Lung (tissue), 12 donors: ENCODE data around the gene AP4B1. TPM values are rescaled to one million over a fixed set of nuclear protein-coding genes. Genes with fewer than 3 reads are reported as not detected.

Experiments used
- ATAC-seq: fragments of 200-7000 bp; cut with Tn5 transposase; one replicate; pipeline ENCODE4 v1.9.1; 2020; ENCODE audit warnings: moderate number of reproducible peaks; ENCODE audit not compliant: insufficient read depth, low FRiP score
- DNase-seq, 3 donors: peaks; one replicate each; pipeline ENCODE4 v3.0.0-alpha.2; 2013 to 2017
- H3K27ac ChIP-seq, 2 donors: one replicate each; pipeline ENCODE4 v1.5.1; 2013; ENCODE audit warnings: mild to moderate bottlenecking in 2 of 2, moderate library complexity in 2 of 2, control low read depth in 1 of 2, inconsistent platforms in 1 of 2, low read depth in 1 of 2, low read length in 1 of 2
- H3K27me3 ChIP-seq, 3 donors: one replicate each; pipeline ENCODE4 v1.5.1; 2013; ENCODE audit warnings: low read length in 2 of 3; ENCODE audit not compliant: control insufficient read depth in 3 of 3, insufficient read depth in 3 of 3
- H3K36me3 ChIP-seq, 4 donors: one replicate each; pipeline ENCODE4 v1.5.1; 2013; ENCODE audit warnings: low read length in 4 of 4, mild to moderate bottlenecking in 1 of 4, moderate library complexity in 1 of 4; ENCODE audit not compliant: control insufficient read depth in 4 of 4, insufficient read depth in 4 of 4
- H3K4me1 ChIP-seq, 5 donors: one replicate each; pipeline ENCODE4 v1.5.1; 2013; ENCODE audit warnings: low read length in 5 of 5, mild to moderate bottlenecking in 2 of 5, moderate library complexity in 1 of 5; ENCODE audit not compliant: control insufficient read depth in 5 of 5, insufficient read depth in 5 of 5
- H3K4me3 ChIP-seq: one replicate; pipeline ENCODE4 v1.5.1; 2013; ENCODE audit warnings: mild to moderate bottlenecking, control low read depth, moderate library complexity
- H3K9ac ChIP-seq, 2 donors: one replicate each; pipeline ENCODE4 v1.5.1; 2013; ENCODE audit warnings: low read length in 2 of 2, control low read depth in 1 of 2; ENCODE audit not compliant: insufficient read depth in 1 of 2
- H3K9me3 ChIP-seq, 4 donors: one replicate each; pipeline ENCODE4 v1.5.1; 2013; ENCODE audit warnings: low read length in 3 of 4, mild to moderate bottlenecking in 1 of 4, moderate library complexity in 1 of 4; ENCODE audit not compliant: control insufficient read depth in 4 of 4, insufficient read depth in 3 of 4
- WGBS, 2 donors: extraction: QIAGEN DNeasy Blood & Tissue Kit; methylation state at CpG; one replicate each; pipeline ENCODE4 v1.1.7; 2013; 5-methylcytosine and 5-hydroxymethylcytosine counted together
- polyA plus RNA-seq, 2 donors: library from polyadenylated mRNA; stranded (reverse); fragments of 200-250 nt; gene quantifications; one replicate each; pipeline ENCODE4 v1.2.1, GENCODE V29; 2013
- total RNA-seq, 2 donors: library from RNA; depleted of rRNA in 1 of 2; stranded (reverse); fragments of >200 nt in 1 of 2; gene quantifications; one replicate each; pipeline ENCODE4 v1.2.1, GENCODE V29; 2014 to 2021
- TF ChIP-seq, protein P1 (sequence below): IDR thresholded peaks from 2 replicates; pipeline ENCODE4 v1.5.1; 2012; ENCODE audit warnings: mild to moderate bottlenecking; ENCODE audit errors: control extremely low read depth, extremely low read depth
- donor health status: control.
- donor health status: control.
- donor health status: Bipolar disorder and iron deficiency.
- donor health status: healthy.
- donor health status: DM: yes; HTN: yes; CAD: no.

The AP4B1 gene
- total and polyA plus RNA-seq, 4 donors: 12.8 to 43.9 (median 18.9) TPM

DNA sequence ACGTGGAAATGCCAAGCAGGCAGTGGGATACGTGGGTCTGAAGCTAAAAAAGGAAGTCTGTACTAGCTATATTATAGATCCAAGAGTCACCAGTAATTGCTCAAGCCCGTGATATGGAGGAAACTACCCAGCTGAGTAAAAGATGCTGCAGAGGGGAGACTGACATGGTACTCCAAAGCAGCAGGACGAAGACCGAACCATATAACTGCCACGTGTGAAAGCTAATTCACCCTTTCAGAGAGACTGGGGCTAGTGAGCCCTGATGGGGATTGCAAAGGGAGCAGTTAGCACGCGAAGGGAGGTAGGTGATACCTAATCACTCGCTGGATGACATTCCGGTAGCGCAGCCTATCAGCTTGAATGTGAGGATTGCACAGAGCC, 316 bp downstream of the AP4B1 start:
- TF ChIP-seq, protein P1, sequence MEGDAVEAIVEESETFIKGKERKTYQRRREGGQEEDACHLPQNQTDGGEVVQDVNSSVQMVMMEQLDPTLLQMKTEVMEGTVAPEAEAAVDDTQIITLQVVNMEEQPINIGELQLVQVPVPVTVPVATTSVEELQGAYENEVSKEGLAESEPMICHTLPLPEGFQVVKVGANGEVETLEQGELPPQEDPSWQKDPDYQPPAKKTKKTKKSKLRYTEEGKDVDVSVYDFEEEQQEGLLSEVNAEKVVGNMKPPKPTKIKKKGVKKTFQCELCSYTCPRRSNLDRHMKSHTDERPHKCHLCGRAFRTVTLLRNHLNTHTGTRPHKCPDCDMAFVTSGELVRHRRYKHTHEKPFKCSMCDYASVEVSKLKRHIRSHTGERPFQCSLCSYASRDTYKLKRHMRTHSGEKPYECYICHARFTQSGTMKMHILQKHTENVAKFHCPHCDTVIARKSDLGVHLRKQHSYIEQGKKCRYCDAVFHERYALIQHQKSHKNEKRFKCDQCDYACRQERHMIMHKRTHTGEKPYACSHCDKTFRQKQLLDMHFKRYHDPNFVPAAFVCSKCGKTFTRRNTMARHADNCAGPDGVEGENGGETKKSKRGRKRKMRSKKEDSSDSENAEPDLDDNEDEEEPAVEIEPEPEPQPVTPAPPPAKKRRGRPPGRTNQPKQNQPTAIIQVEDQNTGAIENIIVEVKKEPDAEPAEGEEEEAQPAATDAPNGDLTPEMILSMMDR: no peak
- peaks cover 4 to 25% (median 15%) of the 10 kb centered on the region in 4 donors for H3K36me3 ChIP-seq
- peak overlapping the region; percentile 51 to 97 for H3K27ac ChIP-seq
- no peak for DNase-seq
- H3K9ac ChIP-seq: peak overlapping the region; percentile 74 to 91
- H3K4me1 ChIP-seq: peaks cover 3 to 15% (median 7%) of the 10 kb centered on the region in 5 donors
- ATAC-seq: peak; percentile 6
- peak overlapping the region; percentile 71 for H3K4me3 ChIP-seq
- no peaks in the 10 kb centered on the region for H3K27me3 ChIP-seq
- H3K9me3 ChIP-seq: no peaks in the 10 kb centered on the region
- 0% methylated on average over 11 of the region's 11 CpGs for WGBS, 2 donors

DNA sequence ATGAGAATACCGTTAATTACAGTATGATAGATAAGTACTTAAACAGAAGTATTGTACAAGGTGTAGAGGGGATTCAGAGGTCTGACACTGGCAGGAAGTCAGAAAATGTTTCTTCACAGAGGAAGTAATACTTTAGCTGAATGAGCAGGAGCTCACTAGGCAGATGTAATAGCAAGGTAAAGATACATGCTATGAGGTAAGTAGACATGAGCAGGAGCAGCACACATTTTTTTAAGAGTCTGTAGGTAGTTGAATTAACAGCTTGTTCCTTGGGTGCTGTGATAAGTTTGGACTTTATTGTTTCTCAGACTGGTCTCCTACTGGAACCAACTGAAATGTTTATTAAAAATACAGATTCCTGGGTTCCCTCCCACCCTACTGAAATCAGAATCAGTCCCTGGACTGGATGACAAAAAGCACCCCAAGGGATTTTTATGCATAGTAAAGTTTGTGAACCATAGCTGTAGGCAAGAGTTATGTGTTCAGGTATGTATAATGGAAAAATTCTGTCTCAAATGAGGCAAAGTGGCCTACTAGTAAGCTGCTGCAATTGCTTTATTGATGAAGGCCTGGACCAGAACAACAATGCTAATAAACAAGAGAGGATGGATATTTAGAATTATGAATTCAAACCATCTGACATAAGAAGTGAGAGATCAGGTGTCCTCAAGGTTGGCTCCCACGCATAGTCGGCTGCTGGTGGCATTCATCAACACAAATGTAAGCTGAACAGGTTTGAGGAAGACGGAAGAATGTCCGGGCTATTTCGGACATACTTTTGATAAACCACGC, 902 bp downstream of the AP4B1 start:
- H3K27me3 ChIP-seq: no peaks in the 10 kb centered on the region
- peaks cover 3 to 15% (median 7%) of the 10 kb centered on the region in 5 donors for H3K4me1 ChIP-seq
- H3K27ac ChIP-seq: peak overlapping the region; percentile 51 to 97
- DNase-seq (peak in 1 of 3 donors; percentile 9), ATAC-seq (no peak)
- H3K4me3 ChIP-seq: peak overlapping the region; percentile 71
- H3K9ac ChIP-seq: peak overlapping the region; percentile 74 to 91
- no peaks in the 10 kb centered on the region for H3K9me3 ChIP-seq
- TF ChIP-seq, protein P1: no peak
- 11 to 13% methylated on average over 7 of the region's 7 CpGs for WGBS, 2 donors
- H3K36me3 ChIP-seq: peaks cover 4 to 23% (median 14%) of the 10 kb centered on the region in 4 donors

- DNase-seq (no peak), ATAC-seq (no peak)
- 37 to 56% methylated on average over 3 of the region's 3 CpGs for WGBS, 2 donors
- Histone ChIP-seq H3K9me3 (no peaks in the 10 kb centered on the region), H3K4me3 (no peak overlapping the region), H3K27ac (no peak overlapping the region), H3K36me3 (peaks cover 16 to 24% (median 18%) of the 10 kb centered on the region in 4 donors), H3K9ac (no peak overlapping the region), H3K4me1 (peaks cover 0 to 15% (median 7%) of the 10 kb centered on the region in 5 donors), H3K27me3 (no peaks in the 10 kb centered on the region)
- TF ChIP-seq, protein P1: no peak
Observed at GRCh38 chr1:113901191-113901590, 3.4 kb downstream of the AP4B1 start.
